Vagina (tissue), 2 donors: ENCODE data around the gene RNF26.

Source experiments
- CTCF ChIP-seq, 3 experiments: fragments of 450-650 bp in 2 of 3; fragments of 200-600 bp in 1 of 3; sonication (generic) in 1 of 3; IDR thresholded peaks; one replicate each; pipeline ENCODE4 v1.5.1; 2017 to 2019; ENCODE audit warnings: antibody characterized with exemption in 3 of 3, mild to moderate bottlenecking in 2 of 3, moderate library complexity in 2 of 3
- POLR2A ChIP-seq, 2 donors: fragments of 450-650 bp; IDR thresholded peaks; one replicate each; pipeline ENCODE4 v1.6.1; 2017; ENCODE audit warnings: antibody characterized with exemption in 2 of 2, mild to moderate bottlenecking in 2 of 2, moderate library complexity in 2 of 2
- POLR2AphosphoS5 ChIP-seq, 2 donors: sonication (generic); formaldehyde crosslinking; IDR thresholded peaks; one replicate each; pipeline ENCODE4 v1.9.0; 2017; ENCODE audit warnings: antibody characterized with exemption in 2 of 2, mild to moderate bottlenecking in 2 of 2, low read depth in 1 of 2; ENCODE audit not compliant: insufficient read depth in 1 of 2

GRCh38 chr11:119319136-119319699 is 15.1 kb upstream of the RNF26 start:
- TF ChIP-seq CTCF (IDR thresholded peaks at IDR 0.05) (no peak), POLR2A (IDR thresholded peaks at IDR 0.05) (no peak), POLR2AphosphoS5 (IDR thresholded peaks at IDR 0.05; ENCODE audit: insufficient read depth in 1 of 2, low read depth in 1 of 2) (no peak)
